Mesenchymal stem cell (in vitro differentiated cells and primary cell): ENCODE results near the gene HIF3A.

Source experiments
- DNase-seq: peaks from one replicate; pipeline ENCODE4 v3.0.0-alpha.2; 2013
- H2AFZ ChIP-seq: one replicate; pipeline ENCODE4 v1.6.1; 2013; ENCODE audit warnings: low read depth, mild to moderate bottlenecking, control low read depth, inconsistent platforms, low read length, moderate library complexity
- H2AK5ac ChIP-seq: 2 replicates; pipeline ENCODE4 v1.6.1; 2013; ENCODE audit warnings: low read length, moderate library complexity, mild to moderate bottlenecking, inconsistent platforms; ENCODE audit not compliant: severe bottlenecking
- H2BK120ac ChIP-seq: one replicate; pipeline ENCODE4 v1.6.1; 2013; ENCODE audit warnings: low read depth, mild to moderate bottlenecking, inconsistent platforms, low read length, moderate library complexity
- H2BK12ac ChIP-seq, 2 experiments: one replicate each; pipeline ENCODE4 v1.6.1; 2013; ENCODE audit warnings: inconsistent platforms in 2 of 2, low read length in 2 of 2, mild to moderate bottlenecking in 2 of 2, moderate library complexity in 2 of 2, control low read depth in 1 of 2
- H2BK15ac ChIP-seq: one replicate; pipeline ENCODE4 v1.6.1; 2013; ENCODE audit warnings: mild to moderate bottlenecking, low read depth, inconsistent platforms; ENCODE audit not compliant: poor library complexity, severe bottlenecking
- H2BK5ac ChIP-seq: 2 replicates; pipeline ENCODE4 v1.6.1; 2013; ENCODE audit warnings: low read depth, mild to moderate bottlenecking, low read length, control low read depth, inconsistent platforms; ENCODE audit not compliant: poor library complexity, severe bottlenecking
- H3K14ac ChIP-seq, 2 experiments: one replicate each; pipeline ENCODE4 v1.6.1; 2013; ENCODE audit warnings: inconsistent platforms in 2 of 2, low read length in 2 of 2, control low read depth in 1 of 2, mild to moderate bottlenecking in 1 of 2, moderate library complexity in 1 of 2
- H3K18ac ChIP-seq, 2 experiments: one replicate each; pipeline ENCODE4 v1.6.1; 2013; ENCODE audit warnings: inconsistent platforms in 2 of 2, low read length in 2 of 2, control low read depth in 1 of 2, low read depth in 1 of 2, mild to moderate bottlenecking in 1 of 2
- H3K23ac ChIP-seq, 2 experiments: one replicate each; pipeline ENCODE4 v1.6.1; 2013; ENCODE audit warnings: inconsistent platforms in 2 of 2, low read length in 2 of 2, mild to moderate bottlenecking in 2 of 2, moderate library complexity in 2 of 2, control low read depth in 1 of 2
- H3K27ac ChIP-seq: 2 replicates; pipeline ENCODE4 v1.5.1; 2013; ENCODE audit warnings: mild to moderate bottlenecking, moderate library complexity, low read length, control low read depth, inconsistent platforms; ENCODE audit not compliant: poor library complexity, severe bottlenecking
- H3K27me3 ChIP-seq, 2 experiments: 2 replicates each; pipeline versions ENCODE4 v1.6.1 to v1.7.0; 2013; ENCODE audit warnings: low read length in 2 of 2, mild to moderate bottlenecking in 2 of 2, moderate library complexity in 2 of 2, control low read depth in 1 of 2, inconsistent platforms in 1 of 2; ENCODE audit not compliant: control insufficient read depth in 1 of 2, insufficient read depth in 1 of 2
- H3K36me3 ChIP-seq, 2 experiments: 2 replicates each; pipeline versions ENCODE4 v1.6.1 to v1.7.0; 2013; ENCODE audit warnings: low read length in 2 of 2, control low read depth in 1 of 2, inconsistent platforms in 1 of 2, low read depth in 1 of 2, mild to moderate bottlenecking in 1 of 2; ENCODE audit not compliant: insufficient read depth in 2 of 2, control insufficient read depth in 1 of 2
- H3K4ac ChIP-seq, 2 experiments: one replicate each; pipeline ENCODE4 v1.6.1; 2013; ENCODE audit warnings: inconsistent platforms in 2 of 2, low read length in 2 of 2, mild to moderate bottlenecking in 2 of 2, moderate library complexity in 2 of 2, control low read depth in 1 of 2, low read depth in 1 of 2
- H3K4me1 ChIP-seq: 2 replicates; pipeline ENCODE4 v1.6.1; 2013; ENCODE audit warnings: low read depth, low read length, control low read depth; ENCODE audit not compliant: control insufficient read depth, insufficient read depth
- H3K4me2 ChIP-seq: 2 replicates; pipeline ENCODE4 v1.6.1; 2013; ENCODE audit warnings: low read length, mild to moderate bottlenecking, inconsistent platforms; ENCODE audit not compliant: poor library complexity, severe bottlenecking
- H3K4me3 ChIP-seq, 2 experiments: 2 replicates each; pipeline versions ENCODE4 v1.5.1 to v1.7.0; 2013; ENCODE audit warnings: low read length in 2 of 2, mild to moderate bottlenecking in 2 of 2, control low read depth in 1 of 2, low read depth in 1 of 2; ENCODE audit not compliant: insufficient read depth in 1 of 2
- H3K79me1 ChIP-seq: replicated peaks from 2 replicates; pipeline ENCODE4 v1.6.1; 2013; ENCODE audit warnings: mild to moderate bottlenecking, control low read depth, low read length, inconsistent platforms; ENCODE audit not compliant: poor library complexity, severe bottlenecking
- H3K9ac ChIP-seq: 2 replicates; pipeline ENCODE4 v1.7.0; 2013; ENCODE audit warnings: mild to moderate bottlenecking, low read length, moderate library complexity
- H3K9me3 ChIP-seq: 2 replicates; pipeline ENCODE4 v1.7.0; 2013; ENCODE audit warnings: mild to moderate bottlenecking, low read length; ENCODE audit not compliant: control insufficient read depth
- H4K8ac ChIP-seq: one replicate; pipeline ENCODE4 v1.6.1; 2013; ENCODE audit warnings: inconsistent platforms, mild to moderate bottlenecking, low read length, moderate library complexity
- H4K91ac ChIP-seq: one replicate; pipeline ENCODE4 v1.6.1; 2013; ENCODE audit warnings: mild to moderate bottlenecking, low read length, inconsistent platforms
- whole genome bisulfite sequencing: methylation state at CpG from one replicate; pipeline ENCODE4 v1.1.7; 2013; ENCODE audit warnings: mixed read lengths; 5-methylcytosine and 5-hydroxymethylcytosine counted together

The HIF3A gene

DNA sequence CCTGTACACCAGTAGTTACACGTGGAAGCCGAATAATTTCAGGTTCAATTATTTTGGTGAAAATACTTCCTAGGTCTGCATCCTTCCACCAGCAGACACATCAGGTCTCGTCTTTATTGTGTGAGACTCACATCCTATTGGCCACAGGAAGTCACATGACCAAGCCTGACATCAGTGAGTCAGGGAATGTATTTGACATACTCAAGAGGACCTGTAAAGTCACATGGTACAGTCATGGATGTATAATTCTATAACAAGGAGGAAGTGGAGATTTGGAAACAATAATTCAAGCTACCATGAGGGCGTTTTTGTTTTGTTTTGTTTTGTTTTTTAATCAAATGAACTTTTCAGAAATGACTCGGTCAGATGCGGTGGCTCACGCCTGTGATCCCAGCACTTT lies 9.3 kb upstream of the HIF3A start:
- Histone ChIP-seq H3K27me3 (no peaks in the 10 kb centered on the region), H2BK15ac (no peak overlapping the region), H3K4me1 (peaks cover 6% of the 10 kb centered on the region), H3K4me3 (no peak overlapping the region), H3K9ac (no peak overlapping the region), H3K18ac (no peak overlapping the region), H2BK120ac (no peak overlapping the region), H3K79me1 (no peaks in the 10 kb centered on the region), H3K23ac (no peak overlapping the region), H2AFZ (no peak overlapping the region), H3K27ac (no peak overlapping the region), H2AK5ac (no peak overlapping the region), H4K91ac (no peak overlapping the region), H3K36me3 (no peaks in the 10 kb centered on the region), H3K4ac (no peak overlapping the region), H3K4me2 (no peak overlapping the region), H4K8ac (no peak overlapping the region), H3K9me3 (peaks cover 11% of the 10 kb centered on the region), H2BK5ac (no peak overlapping the region), H2BK12ac (no peak overlapping the region), H3K14ac (no peak overlapping the region)
- peak; percentile 55 for DNase-seq
- 79% methylated on average over 7 of the region's 7 CpGs for WGBS

DNA sequence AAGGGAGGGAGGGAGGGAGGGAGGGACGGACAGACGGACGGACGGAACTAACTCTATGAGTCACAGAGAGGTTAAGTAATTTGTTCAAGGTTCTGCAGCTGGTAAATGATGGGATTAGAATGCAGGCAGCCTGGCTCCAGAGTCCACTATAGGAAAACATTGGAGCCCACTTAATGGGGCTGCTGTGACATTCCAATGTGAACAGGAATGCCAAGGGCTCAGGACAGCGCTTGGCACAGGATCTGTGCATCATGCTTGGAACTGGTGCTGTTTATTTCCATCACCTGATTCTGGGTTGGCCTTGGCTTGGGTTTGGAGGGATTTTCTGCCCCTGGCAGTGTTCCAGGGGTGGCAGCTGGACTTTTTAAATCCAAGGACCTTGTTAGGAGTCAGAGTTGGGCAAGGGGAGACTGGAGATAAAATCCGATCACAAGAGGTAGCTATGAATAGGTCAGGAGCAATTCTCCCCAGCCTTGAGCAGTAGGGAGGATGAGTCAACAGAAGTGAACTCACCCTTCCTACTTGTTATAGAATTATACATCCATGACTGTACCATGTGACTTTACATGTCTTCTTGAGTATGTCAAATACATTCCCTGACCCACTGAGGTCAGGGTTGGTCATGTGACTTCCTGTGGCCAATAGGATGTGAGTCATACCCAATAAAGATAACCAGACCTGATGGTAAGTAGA lies 7.8 kb upstream of the HIF3A start:
- Histone ChIP-seq H3K27ac (peak overlapping the region; percentile 83), H2BK12ac (peak overlapping the region; percentile 89 to 98), H3K36me3 (no peaks in the 10 kb centered on the region), H3K9me3 (peaks cover 11% of the 10 kb centered on the region), H3K14ac (no peak overlapping the region), H4K8ac (peak overlapping the region; percentile 93), H3K23ac (no peak overlapping the region), H3K4me3 (no peak overlapping the region), H3K4ac (peak overlapping the region; percentile 52 to 62), H3K27me3 (no peaks in the 10 kb centered on the region), H4K91ac (peak overlapping the region; percentile 95), H2BK120ac (peak overlapping the region; percentile 71), H3K4me1 (peaks cover 6% of the 10 kb centered on the region), H3K4me2 (no peak overlapping the region), H2AK5ac (peak overlapping the region; percentile 57), H2BK15ac (no peak overlapping the region), H2AFZ (no peak overlapping the region), H3K79me1 (no peaks in the 10 kb centered on the region), H3K18ac (peak overlapping the region; percentile 96 to 99), H2BK5ac (no peak overlapping the region), H3K9ac (peak overlapping the region; percentile 47)
- peak; percentile 99 for DNase-seq
- WGBS, result 3% methylated on average over 6 of the region's 6 CpGs

GRCh38 chr19:46289724-46290619 lies 6.9 kb upstream of the HIF3A start:
- Histone ChIP-seq H3K18ac (peak overlapping the region; percentile 99), H2BK5ac (peak overlapping the region; percentile 20), H2BK120ac (peak overlapping the region; percentile 98), H2AK5ac (peak overlapping the region; percentile 85), H3K14ac (peak overlapping the region in 1 of 2 experiments; percentile 87), H3K36me3 (no peaks in the 10 kb centered on the region), H3K23ac (no peak overlapping the region), H3K4ac (peak overlapping the region; percentile 96 to 98), H3K27me3 (no peaks in the 10 kb centered on the region), H3K9me3 (peaks cover 11% of the 10 kb centered on the region), H3K9ac (no peak overlapping the region), H4K8ac (peak overlapping the region; percentile 96), H3K4me1 (peaks cover 6% of the 10 kb centered on the region), H3K4me3 (no peak overlapping the region), H3K79me1 (no peaks in the 10 kb centered on the region), H2AFZ (no peak overlapping the region), H3K27ac (peak overlapping the region; percentile 83), H3K4me2 (no peak overlapping the region), H4K91ac (peak overlapping the region; percentile 95), H2BK15ac (peak overlapping the region; percentile 91), H2BK12ac (peak overlapping the region; percentile 100)
- 82% methylated on average over 4 of the region's 4 CpGs for WGBS
- DNase-seq, result no peak

DNA sequence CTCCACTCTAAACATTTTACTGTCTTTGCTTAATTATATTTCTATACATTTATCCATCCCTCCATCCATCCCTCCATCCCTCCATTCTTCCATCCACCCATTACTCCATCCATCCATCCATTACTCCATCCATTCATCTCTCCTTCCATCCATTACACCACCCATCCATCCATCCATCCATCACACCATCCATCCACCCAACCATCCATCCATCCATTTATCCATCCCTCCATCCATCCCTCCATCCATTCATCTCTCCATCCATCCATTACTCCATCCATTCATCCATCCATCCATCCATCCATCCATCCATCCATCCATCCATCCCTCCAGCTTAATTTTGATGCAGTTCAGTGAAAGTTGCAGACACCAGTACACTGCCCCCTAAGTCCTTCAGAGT lies 5.0 kb upstream of the HIF3A start:
- Histone ChIP-seq H4K8ac (no peak overlapping the region), H3K4me1 (peaks cover 12% of the 10 kb centered on the region), H2AK5ac (no peak overlapping the region), H2BK5ac (no peak overlapping the region), H2BK12ac (peak overlapping the region in 1 of 2 experiments; percentile 33), H2AFZ (no peak overlapping the region), H3K36me3 (no peaks in the 10 kb centered on the region), H3K27ac (no peak overlapping the region), H3K27me3 (no peaks in the 10 kb centered on the region), H3K79me1 (no peaks in the 10 kb centered on the region), H3K14ac (no peak overlapping the region), H3K4me2 (no peak overlapping the region), H3K9ac (no peak overlapping the region), H3K18ac (no peak overlapping the region), H2BK15ac (no peak overlapping the region), H4K91ac (no peak overlapping the region), H3K4me3 (no peak overlapping the region), H3K9me3 (peaks cover 11% of the 10 kb centered on the region), H3K23ac (no peak overlapping the region), H3K4ac (no peak overlapping the region), H2BK120ac (no peak overlapping the region)
- DNase-seq, result no peak
